Liver (tissue), 9 donors: ENCODE data around the gene CTLA4. TPM values are rescaled to one million over a fixed set of nuclear protein-coding genes. Genes with fewer than 3 reads are reported as not detected.

Experiments used
- DNase-seq: peaks from one replicate; pipeline ENCODE4 v3.0.0-alpha.2; 2017; ENCODE audit warnings: low spot score
- H3K27ac ChIP-seq, 2 donors: one replicate each; pipeline ENCODE4 v1.7.0; 2013; ENCODE audit warnings: inconsistent platforms in 2 of 2, low read length in 2 of 2, control low read depth in 1 of 2, low read depth in 1 of 2, mild to moderate bottlenecking in 1 of 2
- H3K27me3 ChIP-seq, 4 donors: one replicate each; pipeline versions ENCODE4 v1.6.1 to v1.7.0; 2013; ENCODE audit warnings: low read length in 3 of 4, inconsistent platforms in 1 of 4, mild to moderate bottlenecking in 1 of 4, moderate library complexity in 1 of 4; ENCODE audit not compliant: control insufficient read depth in 4 of 4, insufficient read depth in 4 of 4
- H3K36me3 ChIP-seq, 4 donors: one replicate each; pipeline versions ENCODE4 v1.6.1 to v1.7.0; 2013; ENCODE audit warnings: low read length in 3 of 4, mild to moderate bottlenecking in 3 of 4, low read depth in 1 of 4, moderate library complexity in 1 of 4; ENCODE audit not compliant: control insufficient read depth in 4 of 4, insufficient read depth in 3 of 4
- H3K4me1 ChIP-seq, 4 donors: one replicate each; pipeline versions ENCODE4 v1.6.1 to v1.7.0; 2013; ENCODE audit warnings: low read length in 3 of 4, mild to moderate bottlenecking in 3 of 4, moderate library complexity in 1 of 4; ENCODE audit not compliant: control insufficient read depth in 4 of 4, insufficient read depth in 4 of 4
- H3K4me3 ChIP-seq, 3 donors: one replicate each; pipeline versions ENCODE4 v1.6.1 to v1.7.0; 2013; ENCODE audit warnings: low read length in 3 of 3, control low read depth in 1 of 3, low read depth in 1 of 3, mild to moderate bottlenecking in 1 of 3
- H3K9ac ChIP-seq, 2 donors: one replicate each; pipeline ENCODE4 v1.7.0; 2013; ENCODE audit warnings: low read length in 2 of 2, mild to moderate bottlenecking in 2 of 2, moderate library complexity in 2 of 2, control low read depth in 1 of 2, low read depth in 1 of 2
- H3K9me3 ChIP-seq, 4 donors: one replicate each; pipeline versions ENCODE4 v1.6.1 to v1.7.0; 2013; ENCODE audit warnings: low read length in 3 of 4; ENCODE audit not compliant: control insufficient read depth in 4 of 4
- EGR1 ChIP-seq, 2 donors: IDR thresholded peaks; 2 replicates each; pipeline ENCODE4 v1.6.1; 2016 to 2018; ENCODE audit warnings: antibody characterized with exemption in 2 of 2, low read depth in 2 of 2
- FOXA1 ChIP-seq: IDR thresholded peaks from 2 replicates; pipeline ENCODE4 v1.6.1; 2016; ENCODE audit warnings: antibody characterized with exemption
- FOXA2 ChIP-seq: IDR thresholded peaks from 2 replicates; pipeline ENCODE4 v1.6.1; 2016; ENCODE audit warnings: antibody characterized with exemption
- GABPA ChIP-seq, 2 donors: IDR thresholded peaks in 1 of 2; conservative IDR thresholded peaks in 1 of 2; 2 replicates each; pipeline ENCODE4 v1.6.1; 2016; ENCODE audit warnings: antibody characterized with exemption in 2 of 2, mild to moderate bottlenecking in 1 of 2, moderate library complexity in 1 of 2
- HNF4A ChIP-seq, 2 donors: conservative IDR thresholded peaks; 2 replicates each; pipeline ENCODE4 v1.6.1; 2016; ENCODE audit warnings: antibody characterized with exemption in 2 of 2, mild to moderate bottlenecking in 2 of 2
- HNF4G ChIP-seq: IDR thresholded peaks from 2 replicates; pipeline ENCODE4 v1.6.1; 2016; ENCODE audit warnings: antibody characterized with exemption
- JUND ChIP-seq, 2 donors: IDR thresholded peaks; 2 replicates each; pipeline ENCODE4 v1.6.1; 2016; ENCODE audit warnings: antibody characterized with exemption in 2 of 2
- NR2F2 ChIP-seq: IDR thresholded peaks from 2 replicates; pipeline ENCODE4 v1.6.1; 2016; ENCODE audit warnings: antibody characterized with exemption
- RAD21 ChIP-seq, 2 donors: IDR thresholded peaks; 2 replicates each; pipeline ENCODE4 v1.6.1; 2016; ENCODE audit warnings: antibody characterized with exemption in 2 of 2, mild to moderate bottlenecking in 2 of 2
- SP1 ChIP-seq: IDR thresholded peaks from 2 replicates; pipeline ENCODE4 v1.6.1; 2018; ENCODE audit warnings: antibody characterized with exemption, mild to moderate bottlenecking
- TAF1 ChIP-seq: conservative IDR thresholded peaks from 2 replicates; pipeline ENCODE4 v1.6.1; 2016; ENCODE audit warnings: antibody characterized with exemption, mild to moderate bottlenecking
- YY1 ChIP-seq: IDR thresholded peaks from 2 replicates; pipeline ENCODE4 v1.6.1; 2016; ENCODE audit warnings: antibody characterized with exemption, mild to moderate bottlenecking
- WGBS: extraction: QIAGEN DNeasy Blood & Tissue Kit; methylation state at CpG from one replicate; pipeline ENCODE4 v1.1.7; 2013; 5-methylcytosine and 5-hydroxymethylcytosine counted together
- polyA plus RNA-seq, 2 donors: library from polyadenylated mRNA; stranded (reverse) in 1 of 2; unstranded in 1 of 2; fragments of 200-250 nt in 1 of 2; fragments of >200 nt in 1 of 2; fragmentation: Nextera tagmentation in 1 of 2; extraction: Ambion mirVana in 1 of 2; gene quantifications; one replicate each; pipeline versions ENCODE4 v1.2.1 to v1.2.3, GENCODE V29; 2013 to 2015
- total RNA-seq, 2 donors: library from RNA; depleted of rRNA; stranded (reverse); fragments of >200 nt; gene quantifications; one replicate each; pipeline ENCODE4 v1.2.3, GENCODE V29; 2014
- TF ChIP-seq, protein P1 (sequence below): IDR thresholded peaks from 2 replicates; pipeline ENCODE4 v1.6.1; 2016; ENCODE audit warnings: antibody characterized with exemption
- TF ChIP-seq, protein P2 (sequence below): fragments of 150-350 bp; IDR thresholded peaks from 2 replicates; pipeline ENCODE4 v1.5.1; 2017; ENCODE audit warnings: improper control_type of control experiment, low read depth, low read length; ENCODE audit not compliant: missing input control
- TF ChIP-seq, protein P3 (sequence below): IDR thresholded peaks from 2 replicates; pipeline ENCODE4 v1.6.1; 2016; ENCODE audit warnings: antibody characterized with exemption
- TF ChIP-seq, protein P4 (sequence below): IDR thresholded peaks from 2 replicates; pipeline ENCODE4 v1.6.1; 2016; ENCODE audit warnings: antibody characterized with exemption
- TF ChIP-seq, protein P5 (sequence below): IDR thresholded peaks from 2 replicates; pipeline ENCODE4 v1.6.1; 2016; ENCODE audit warnings: antibody characterized with exemption, mild to moderate bottlenecking
- donor health status: healthy.
- donor health status: healthy.
- donor health status: healthy.
- donor health status: healthy.
- donor health status: healthy.

The CTLA4 gene
- total and polyA plus RNA-seq, 4 donors = 0.17 TPM; not detected in 3

DNA sequence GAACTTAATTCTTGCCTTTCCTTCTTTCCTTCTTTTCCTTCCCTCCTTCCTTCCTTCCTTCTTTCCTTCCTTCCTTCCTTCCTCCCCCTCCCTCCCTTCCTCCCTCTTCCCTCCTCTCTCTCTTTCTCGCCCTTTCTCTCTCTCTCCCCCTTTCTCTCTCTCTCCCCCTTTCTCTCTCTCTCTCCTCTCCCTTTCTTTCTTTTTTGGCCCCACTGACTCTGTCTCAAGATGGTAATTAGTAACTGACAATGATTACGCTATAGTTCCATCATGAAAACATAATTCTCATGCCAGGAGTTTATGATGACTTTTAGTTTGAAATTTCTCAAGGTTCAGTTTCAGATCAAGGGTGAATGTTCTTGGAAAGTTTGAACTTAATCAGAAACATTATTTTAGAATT, 14.8 kb upstream of the CTLA4 start (continued):
- TF ChIP-seq, protein P1, sequence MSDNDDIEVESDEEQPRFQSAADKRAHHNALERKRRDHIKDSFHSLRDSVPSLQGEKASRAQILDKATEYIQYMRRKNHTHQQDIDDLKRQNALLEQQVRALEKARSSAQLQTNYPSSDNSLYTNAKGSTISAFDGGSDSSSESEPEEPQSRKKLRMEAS = no peak
- TF ChIP-seq NR2F2 (no peak), FOXA1 (no peak)

DNA sequence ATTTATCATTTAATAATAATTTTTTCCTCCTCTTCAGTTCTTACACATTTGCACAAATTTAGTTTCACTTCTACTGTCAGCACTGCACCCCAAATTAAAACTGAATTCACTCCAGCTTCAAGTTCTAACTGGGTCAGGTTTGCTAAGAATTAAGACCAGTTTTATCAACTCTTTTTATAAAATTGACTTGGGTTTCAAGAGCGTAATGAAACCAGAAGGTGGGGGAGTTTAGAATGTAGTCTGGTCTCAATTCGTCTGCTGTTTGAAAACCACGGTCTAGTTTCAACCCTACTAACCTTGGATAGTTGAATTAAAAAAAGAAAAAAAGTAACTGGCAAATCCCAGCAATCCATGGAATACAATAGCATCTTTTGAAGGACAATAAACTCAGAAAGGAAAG, 14.3 kb upstream of the CTLA4 start:
- Histone ChIP-seq H3K4me1 (no peaks in the 10 kb centered on the region), H3K27ac (no peak overlapping the region), H3K9me3 (no peaks in the 10 kb centered on the region), H3K4me3 (no peak overlapping the region), H3K9ac (no peak overlapping the region), H3K36me3 (no peaks in the 10 kb centered on the region), H3K27me3 (no peaks in the 10 kb centered on the region)
- no peak for DNase-seq
- 84% methylated on average over 3 of the region's 3 CpGs for WGBS
- no peak for TF ChIP-seq GABPA (IDR thresholded peaks at IDR 0.05 in 1 of 2, conservative IDR thresholded peaks at IDR 0.05 in 1 of 2)
- TF ChIP-seq HNF4G = no peak
- TF ChIP-seq NR2F2 = no peak
- TF ChIP-seq, protein P2, sequence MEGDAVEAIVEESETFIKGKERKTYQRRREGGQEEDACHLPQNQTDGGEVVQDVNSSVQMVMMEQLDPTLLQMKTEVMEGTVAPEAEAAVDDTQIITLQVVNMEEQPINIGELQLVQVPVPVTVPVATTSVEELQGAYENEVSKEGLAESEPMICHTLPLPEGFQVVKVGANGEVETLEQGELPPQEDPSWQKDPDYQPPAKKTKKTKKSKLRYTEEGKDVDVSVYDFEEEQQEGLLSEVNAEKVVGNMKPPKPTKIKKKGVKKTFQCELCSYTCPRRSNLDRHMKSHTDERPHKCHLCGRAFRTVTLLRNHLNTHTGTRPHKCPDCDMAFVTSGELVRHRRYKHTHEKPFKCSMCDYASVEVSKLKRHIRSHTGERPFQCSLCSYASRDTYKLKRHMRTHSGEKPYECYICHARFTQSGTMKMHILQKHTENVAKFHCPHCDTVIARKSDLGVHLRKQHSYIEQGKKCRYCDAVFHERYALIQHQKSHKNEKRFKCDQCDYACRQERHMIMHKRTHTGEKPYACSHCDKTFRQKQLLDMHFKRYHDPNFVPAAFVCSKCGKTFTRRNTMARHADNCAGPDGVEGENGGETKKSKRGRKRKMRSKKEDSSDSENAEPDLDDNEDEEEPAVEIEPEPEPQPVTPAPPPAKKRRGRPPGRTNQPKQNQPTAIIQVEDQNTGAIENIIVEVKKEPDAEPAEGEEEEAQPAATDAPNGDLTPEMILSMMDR = no peak
- TF ChIP-seq TAF1 = no peak
- TF ChIP-seq, protein P3, sequence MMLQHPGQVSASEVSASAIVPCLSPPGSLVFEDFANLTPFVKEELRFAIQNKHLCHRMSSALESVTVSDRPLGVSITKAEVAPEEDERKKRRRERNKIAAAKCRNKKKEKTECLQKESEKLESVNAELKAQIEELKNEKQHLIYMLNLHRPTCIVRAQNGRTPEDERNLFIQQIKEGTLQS = no peak
- no peak for TF ChIP-seq YY1
- no peak for TF ChIP-seq HNF4A (conservative IDR thresholded peaks at IDR 0.05)
- TF ChIP-seq, protein P4, sequence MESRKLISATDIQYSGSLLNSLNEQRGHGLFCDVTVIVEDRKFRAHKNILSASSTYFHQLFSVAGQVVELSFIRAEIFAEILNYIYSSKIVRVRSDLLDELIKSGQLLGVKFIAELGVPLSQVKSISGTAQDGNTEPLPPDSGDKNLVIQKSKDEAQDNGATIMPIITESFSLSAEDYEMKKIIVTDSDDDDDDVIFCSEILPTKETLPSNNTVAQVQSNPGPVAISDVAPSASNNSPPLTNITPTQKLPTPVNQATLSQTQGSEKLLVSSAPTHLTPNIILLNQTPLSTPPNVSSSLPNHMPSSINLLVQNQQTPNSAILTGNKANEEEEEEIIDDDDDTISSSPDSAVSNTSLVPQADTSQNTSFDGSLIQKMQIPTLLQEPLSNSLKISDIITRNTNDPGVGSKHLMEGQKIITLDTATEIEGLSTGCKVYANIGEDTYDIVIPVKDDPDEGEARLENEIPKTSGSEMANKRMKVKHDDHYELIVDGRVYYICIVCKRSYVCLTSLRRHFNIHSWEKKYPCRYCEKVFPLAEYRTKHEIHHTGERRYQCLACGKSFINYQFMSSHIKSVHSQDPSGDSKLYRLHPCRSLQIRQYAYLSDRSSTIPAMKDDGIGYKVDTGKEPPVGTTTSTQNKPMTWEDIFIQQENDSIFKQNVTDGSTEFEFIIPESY = no peak

DNA sequence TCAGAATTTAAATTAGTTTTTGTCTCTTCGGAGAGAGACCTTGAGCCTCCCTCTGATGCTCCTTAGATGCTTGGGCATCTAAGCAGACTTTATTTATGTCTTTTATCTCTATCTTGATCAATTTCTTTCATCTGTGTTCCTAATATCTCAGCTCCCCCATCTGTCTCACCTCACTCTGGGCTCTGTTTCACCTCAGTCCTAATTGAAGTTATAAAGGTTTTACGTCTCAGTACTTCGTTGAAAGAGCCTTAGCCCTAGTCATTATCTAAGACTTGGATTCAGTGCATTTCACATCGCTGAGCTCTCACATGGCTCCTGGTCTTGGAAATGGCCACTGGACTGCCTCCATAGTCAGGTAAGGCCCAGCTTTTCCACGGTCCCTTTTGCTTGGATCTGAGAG, 13.8 kb upstream of the CTLA4 start:
- no peak for TF ChIP-seq FOXA1
- TF ChIP-seq, protein P5, sequence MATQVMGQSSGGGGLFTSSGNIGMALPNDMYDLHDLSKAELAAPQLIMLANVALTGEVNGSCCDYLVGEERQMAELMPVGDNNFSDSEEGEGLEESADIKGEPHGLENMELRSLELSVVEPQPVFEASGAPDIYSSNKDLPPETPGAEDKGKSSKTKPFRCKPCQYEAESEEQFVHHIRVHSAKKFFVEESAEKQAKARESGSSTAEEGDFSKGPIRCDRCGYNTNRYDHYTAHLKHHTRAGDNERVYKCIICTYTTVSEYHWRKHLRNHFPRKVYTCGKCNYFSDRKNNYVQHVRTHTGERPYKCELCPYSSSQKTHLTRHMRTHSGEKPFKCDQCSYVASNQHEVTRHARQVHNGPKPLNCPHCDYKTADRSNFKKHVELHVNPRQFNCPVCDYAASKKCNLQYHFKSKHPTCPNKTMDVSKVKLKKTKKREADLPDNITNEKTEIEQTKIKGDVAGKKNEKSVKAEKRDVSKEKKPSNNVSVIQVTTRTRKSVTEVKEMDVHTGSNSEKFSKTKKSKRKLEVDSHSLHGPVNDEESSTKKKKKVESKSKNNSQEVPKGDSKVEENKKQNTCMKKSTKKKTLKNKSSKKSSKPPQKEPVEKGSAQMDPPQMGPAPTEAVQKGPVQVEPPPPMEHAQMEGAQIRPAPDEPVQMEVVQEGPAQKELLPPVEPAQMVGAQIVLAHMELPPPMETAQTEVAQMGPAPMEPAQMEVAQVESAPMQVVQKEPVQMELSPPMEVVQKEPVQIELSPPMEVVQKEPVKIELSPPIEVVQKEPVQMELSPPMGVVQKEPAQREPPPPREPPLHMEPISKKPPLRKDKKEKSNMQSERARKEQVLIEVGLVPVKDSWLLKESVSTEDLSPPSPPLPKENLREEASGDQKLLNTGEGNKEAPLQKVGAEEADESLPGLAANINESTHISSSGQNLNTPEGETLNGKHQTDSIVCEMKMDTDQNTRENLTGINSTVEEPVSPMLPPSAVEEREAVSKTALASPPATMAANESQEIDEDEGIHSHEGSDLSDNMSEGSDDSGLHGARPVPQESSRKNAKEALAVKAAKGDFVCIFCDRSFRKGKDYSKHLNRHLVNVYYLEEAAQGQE = no peak
- TF ChIP-seq RAD21 (IDR thresholded peaks at IDR 0.05) = no peak
- TF ChIP-seq, protein P1 = no peak
- TF ChIP-seq FOXA2 = no peak
- TF ChIP-seq, protein P4 = no peak
- TF ChIP-seq, protein P3 = no peak
- TF ChIP-seq HNF4A (conservative IDR thresholded peaks at IDR 0.05) = no peak
- no peak for TF ChIP-seq SP1
- no peak for TF ChIP-seq EGR1 (IDR thresholded peaks at IDR 0.05; ENCODE audit: low read depth in 2 of 2)
- TF ChIP-seq NR2F2 = no peak
- no peak for TF ChIP-seq JUND (IDR thresholded peaks at IDR 0.05)
- TF ChIP-seq TAF1 = no peak
- TF ChIP-seq HNF4G = no peak
- Histone ChIP-seq H3K27ac (no peak overlapping the region), H3K36me3 (no peaks in the 10 kb centered on the region), H3K4me1 (no peaks in the 10 kb centered on the region), H3K4me3 (no peak overlapping the region), H3K27me3 (no peaks in the 10 kb centered on the region), H3K9ac (no peak overlapping the region), H3K9me3 (no peaks in the 10 kb centered on the region)
- no peak for DNase-seq
- 90% methylated on average over 5 of the region's 5 CpGs for WGBS
